T-helper 22 cell (primary cell): ENCODE results near the gene SLC12A7.
A peak's percentile ranks its signal among the peaks of the same experiment; 100 is the strongest.
"Not testable (repeated sequence)": the region's sequence is repeated elsewhere in the genome, so short reads cannot be mapped to it uniquely, and the experiment has no call there.

Experiments used
- DNase-seq: peaks from one replicate; pipeline ENCODE4 v3.0.0-alpha.2; 2020; ENCODE audit warnings: low read depth

SLC12A7 gene

GRCh38 chr5:1111727-1112289 is at the start of gene SLC12A7:
TSS of gene SLC12A7 (minus strand) at chr5:1112063. CDS start at chr5:1111991, 72 bp downstream.
- DNase-seq: peak; percentile 41

GRCh38 chr5:1161108-1161832 is 49.4 kb upstream of the SLC12A7 start:
- no peak for DNase-seq

GRCh38 chr5:1159774-1160406 is 48.0 kb upstream of the SLC12A7 start:
- DNase-seq: no peak

GRCh38 chr5:1159341-1159675 is 47.4 kb upstream of the SLC12A7 start:
- no peak for DNase-seq

GRCh38 chr5:1158647-1159340 is 46.9 kb upstream of the SLC12A7 start:
- DNase-seq: no peak

- DNase-seq: not testable (repeated sequence)
Observed at GRCh38 chr5:1157461-1157986, 45.7 kb upstream of the SLC12A7 start.

- DNase-seq: no peak
Observed at GRCh38 chr5:1156754-1157460, 45.0 kb upstream of the SLC12A7 start.

GRCh38 chr5:1156033-1156753 is 44.3 kb upstream of the SLC12A7 start:
- no peak for DNase-seq

GRCh38 chr5:1155191-1156032 is 43.5 kb upstream of the SLC12A7 start:
- no peak for DNase-seq

- DNase-seq: no peak
Observed at GRCh38 chr5:1153428-1153827, 41.6 kb upstream of the SLC12A7 start.

GRCh38 chr5:1152771-1153282 is 41.0 kb upstream of the SLC12A7 start:
- no peak for DNase-seq

GRCh38 chr5:1152156-1152555 is 40.3 kb upstream of the SLC12A7 start:
- DNase-seq: no peak

- no peak for DNase-seq
Observed at GRCh38 chr5:1151316-1151715, 39.5 kb upstream of the SLC12A7 start.

GRCh38 chr5:1150866-1151265 is 39.0 kb upstream of the SLC12A7 start:
- DNase-seq: no peak

- no peak for DNase-seq
Observed at GRCh38 chr5:1144638-1145396, 33.0 kb upstream of the SLC12A7 start.

GRCh38 chr5:1144089-1144488 is 32.2 kb upstream of the SLC12A7 start:
- DNase-seq: no peak

- no peak for DNase-seq
Observed at GRCh38 chr5:1143670-1143951, 31.7 kb upstream of the SLC12A7 start.

- no peak for DNase-seq
Observed at GRCh38 chr5:1142886-1143669, 31.2 kb upstream of the SLC12A7 start.

GRCh38 chr5:1141834-1142233 is 30.0 kb upstream of the SLC12A7 start:
- DNase-seq: no peak
